ENCODE measurements around the gene CRIP2. TPM values are rescaled to one million over a fixed set of nuclear protein-coding genes. Genes with fewer than 3 reads are reported as not detected.

Gene CRIP2
- total and polyA plus RNA-seq, 2 of the 13 experiments (the other 11 are each of a cell fraction or from before 2014, with no cell fraction given): 31.6 to 37.9 TPM

DNA sequence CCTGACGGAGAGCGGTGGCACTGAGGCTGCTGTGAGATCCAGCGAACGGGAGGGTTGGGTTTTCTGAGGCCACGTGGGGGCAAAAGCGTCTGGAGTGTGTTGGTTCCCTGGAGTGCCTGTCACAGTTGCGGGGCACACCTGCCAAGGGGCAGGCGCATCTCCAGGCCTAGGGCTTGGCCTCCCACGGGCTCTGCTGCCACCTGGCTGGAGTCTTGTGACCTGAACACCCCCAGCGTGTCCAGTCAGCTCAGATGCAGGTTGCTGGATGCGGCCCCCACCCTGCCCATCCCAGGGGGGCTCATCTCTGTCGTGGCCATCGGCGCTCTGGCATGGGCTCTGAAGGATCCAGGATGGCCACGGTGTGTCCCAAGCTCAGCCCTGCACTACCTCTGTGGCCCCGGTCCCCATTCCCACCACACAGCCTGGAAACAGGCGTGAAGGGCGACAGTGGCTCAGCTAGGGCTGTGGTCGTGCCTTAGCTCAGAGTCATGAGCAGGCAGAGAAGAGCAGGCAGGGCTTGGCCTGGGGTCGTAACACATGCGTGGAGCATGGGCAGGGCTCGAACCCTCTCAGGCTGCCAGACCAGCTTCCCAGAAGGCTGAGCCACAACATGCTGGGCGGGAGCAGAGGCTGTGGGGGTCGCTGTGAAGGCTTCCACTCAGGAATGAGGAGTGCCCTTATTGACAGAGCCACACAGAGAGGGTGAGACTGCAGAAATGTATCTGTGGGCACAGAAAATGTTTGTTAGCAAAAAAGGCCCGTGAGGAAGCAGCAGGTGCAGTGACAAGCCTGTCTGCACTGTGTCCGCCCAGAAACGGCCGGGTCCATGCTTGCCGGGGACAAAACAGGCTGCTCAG is 23.5 kb upstream of the CRIP2 start:
- WGBS (ENCODE audit: low lambda C conversion rate): 91% methylated on average over 14 of the region's 29 CpGs
- DNase-seq (ENCODE audit: low spot score) (no peak), FAIRE-seq (no peak), ATAC-seq (no peak)
- ChIA-PET POLR2A (no interaction called here), CTCF (ENCODE audit: low intra/inter-chr PET ratio, low total read pairs) (no interaction called here)
- H3K4me1 ChIP-seq (ENCODE audit: insufficient read depth, low read length): peaks cover 11% of the 10 kb centered on the region
- no peaks in the 10 kb centered on the region for H3K9me3 ChIP-seq (ENCODE audit: low read length)
- H3K27me3 ChIP-seq (ENCODE audit: control insufficient read depth in 1 of 2, insufficient read depth in 2 of 2, low read length in 2 of 2): no peaks in the 10 kb centered on the region
- no peak overlapping the region for H3K4me3 ChIP-seq (replicated peaks in 1 of 3; ENCODE audit: insufficient read depth in 1 of 3, low read depth in 2 of 3, low read length in 3 of 3)
- no peaks in the 10 kb centered on the region for H3K79me2 ChIP-seq (ENCODE audit: insufficient read depth, low read length)
- no peaks in the 10 kb centered on the region for H4K20me1 ChIP-seq (ENCODE audit: insufficient read depth, low read length)
- H3K27ac ChIP-seq (ENCODE audit: extremely low read length, insufficient read depth, low read length): no peak overlapping the region
- in situ Hi-C loops (cut with HindIII; ENCODE audit: extremely low pct_ligation_motif_present, low pct_unique_long_range_greater_than_20kb): no loop called here
- H3K9ac ChIP-seq (ENCODE audit: insufficient read depth, low read depth, low read length): no peak overlapping the region
- no peak overlapping the region for H2AFZ ChIP-seq (ENCODE audit: low read length)
- no peak for TF ChIP-seq YEATS2 (CRISPR knock-in tag; IDR thresholded peaks at IDR 0.05; ENCODE audit: borderline replicate concordance)
- TF ChIP-seq ZFP36L2 (CRISPR knock-in tag; IDR thresholded peaks at IDR 0.05): no peak
- TF ChIP-seq MAFF (IDR thresholded peaks at IDR 0.05; ENCODE audit: low read depth, low read length): no peak
- TF ChIP-seq ATF1 (CRISPR knock-in tag; IDR thresholded peaks at IDR 0.05): no peak
- TF ChIP-seq, protein P1, sequence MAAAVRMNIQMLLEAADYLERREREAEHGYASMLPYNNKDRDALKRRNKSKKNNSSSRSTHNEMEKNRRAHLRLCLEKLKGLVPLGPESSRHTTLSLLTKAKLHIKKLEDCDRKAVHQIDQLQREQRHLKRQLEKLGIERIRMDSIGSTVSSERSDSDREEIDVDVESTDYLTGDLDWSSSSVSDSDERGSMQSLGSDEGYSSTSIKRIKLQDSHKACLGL (CRISPR knock-in tag; IDR thresholded peaks at IDR 0.05): no peak
- TF ChIP-seq NFYB (CRISPR knock-in tag; IDR thresholded peaks at IDR 0.05): no peak
- TF ChIP-seq MEIS2 (CRISPR knock-in tag; IDR thresholded peaks at IDR 0.05): no peak
- no peak for TF ChIP-seq MED8 (CRISPR knock-in tag; IDR thresholded peaks at IDR 0.05; ENCODE audit: insufficient replicate concordance)
- TF ChIP-seq ZNF619 (CRISPR knock-in tag; IDR thresholded peaks at IDR 0.05): no peak
- TF ChIP-seq, protein P2, sequence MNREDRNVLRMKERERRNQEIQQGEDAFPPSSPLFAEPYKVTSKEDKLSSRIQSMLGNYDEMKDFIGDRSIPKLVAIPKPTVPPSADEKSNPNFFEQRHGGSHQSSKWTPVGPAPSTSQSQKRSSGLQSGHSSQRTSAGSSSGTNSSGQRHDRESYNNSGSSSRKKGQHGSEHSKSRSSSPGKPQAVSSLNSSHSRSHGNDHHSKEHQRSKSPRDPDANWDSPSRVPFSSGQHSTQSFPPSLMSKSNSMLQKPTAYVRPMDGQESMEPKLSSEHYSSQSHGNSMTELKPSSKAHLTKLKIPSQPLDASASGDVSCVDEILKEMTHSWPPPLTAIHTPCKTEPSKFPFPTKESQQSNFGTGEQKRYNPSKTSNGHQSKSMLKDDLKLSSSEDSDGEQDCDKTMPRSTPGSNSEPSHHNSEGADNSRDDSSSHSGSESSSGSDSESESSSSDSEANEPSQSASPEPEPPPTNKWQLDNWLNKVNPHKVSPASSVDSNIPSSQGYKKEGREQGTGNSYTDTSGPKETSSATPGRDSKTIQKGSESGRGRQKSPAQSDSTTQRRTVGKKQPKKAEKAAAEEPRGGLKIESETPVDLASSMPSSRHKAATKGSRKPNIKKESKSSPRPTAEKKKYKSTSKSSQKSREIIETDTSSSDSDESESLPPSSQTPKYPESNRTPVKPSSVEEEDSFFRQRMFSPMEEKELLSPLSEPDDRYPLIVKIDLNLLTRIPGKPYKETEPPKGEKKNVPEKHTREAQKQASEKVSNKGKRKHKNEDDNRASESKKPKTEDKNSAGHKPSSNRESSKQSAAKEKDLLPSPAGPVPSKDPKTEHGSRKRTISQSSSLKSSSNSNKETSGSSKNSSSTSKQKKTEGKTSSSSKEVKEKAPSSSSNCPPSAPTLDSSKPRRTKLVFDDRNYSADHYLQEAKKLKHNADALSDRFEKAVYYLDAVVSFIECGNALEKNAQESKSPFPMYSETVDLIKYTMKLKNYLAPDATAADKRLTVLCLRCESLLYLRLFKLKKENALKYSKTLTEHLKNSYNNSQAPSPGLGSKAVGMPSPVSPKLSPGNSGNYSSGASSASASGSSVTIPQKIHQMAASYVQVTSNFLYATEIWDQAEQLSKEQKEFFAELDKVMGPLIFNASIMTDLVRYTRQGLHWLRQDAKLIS (CRISPR knock-in tag; IDR thresholded peaks at IDR 0.05): no peak
- TF ChIP-seq, protein P3, sequence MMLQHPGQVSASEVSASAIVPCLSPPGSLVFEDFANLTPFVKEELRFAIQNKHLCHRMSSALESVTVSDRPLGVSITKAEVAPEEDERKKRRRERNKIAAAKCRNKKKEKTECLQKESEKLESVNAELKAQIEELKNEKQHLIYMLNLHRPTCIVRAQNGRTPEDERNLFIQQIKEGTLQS (CRISPR knock-in tag; IDR thresholded peaks at IDR 0.05): no peak
- TF ChIP-seq ZNF432 (CRISPR knock-in tag; IDR thresholded peaks at IDR 0.05; ENCODE audit: borderline replicate concordance): no peak
- no peak for TF ChIP-seq ZNF616 (CRISPR knock-in tag; IDR thresholded peaks at IDR 0.05; ENCODE audit: low read depth)
- TF ChIP-seq ZNF709 (CRISPR knock-in tag; IDR thresholded peaks at IDR 0.05): no peak
- TF ChIP-seq SMAD3 (CRISPR knock-in tag; IDR thresholded peaks at IDR 0.05): no peak
- no peak for TF ChIP-seq NCOA5 (CRISPR knock-in tag; IDR thresholded peaks at IDR 0.05)
- TF ChIP-seq, protein P4, sequence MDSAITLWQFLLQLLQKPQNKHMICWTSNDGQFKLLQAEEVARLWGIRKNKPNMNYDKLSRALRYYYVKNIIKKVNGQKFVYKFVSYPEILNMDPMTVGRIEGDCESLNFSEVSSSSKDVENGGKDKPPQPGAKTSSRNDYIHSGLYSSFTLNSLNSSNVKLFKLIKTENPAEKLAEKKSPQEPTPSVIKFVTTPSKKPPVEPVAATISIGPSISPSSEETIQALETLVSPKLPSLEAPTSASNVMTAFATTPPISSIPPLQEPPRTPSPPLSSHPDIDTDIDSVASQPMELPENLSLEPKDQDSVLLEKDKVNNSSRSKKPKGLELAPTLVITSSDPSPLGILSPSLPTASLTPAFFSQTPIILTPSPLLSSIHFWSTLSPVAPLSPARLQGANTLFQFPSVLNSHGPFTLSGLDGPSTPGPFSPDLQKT (CRISPR knock-in tag; IDR thresholded peaks at IDR 0.05; ENCODE audit: borderline replicate concordance): no peak
- no peak for TF ChIP-seq SRSF1 (optimal IDR thresholded peaks at IDR 0.05; ENCODE audit: low read depth, low read length)
- TF ChIP-seq MXD4 (CRISPR knock-in tag; IDR thresholded peaks at IDR 0.05): no peak
- intact Hi-C loops (cut with micrococcal nuclease; ENCODE audit: unreplicated experiment): no loop called here
- no peak overlapping the region for H3K4me2 ChIP-seq (ENCODE audit: low read depth, low read length)
- peaks cover 20 to 48% of the 10 kb centered on the region in 2 experiments; a peak in 4 of 5 replicates for H3K36me3 ChIP-seq (replicated peaks in 1 of 2; ENCODE audit: control insufficient read depth in 1 of 2, insufficient read depth in 2 of 2, low read length in 2 of 2)
- BruUV-seq (replicated peaks): no TSS peak

All from HepG2 (cell line).